A549 treated with ZK216348 at 1 μM for 4 hours (cell line): ENCODE data around the gene PFN4. TPM values are rescaled to one million over a fixed set of nuclear protein-coding genes. Genes with fewer than 3 reads are reported as not detected.

Experiments
- total RNA-seq: library from RNA; stranded (reverse); fragments of 200-300 nt; extraction: Qiagen RNA extraction; gene quantifications from 5 replicates; pipeline ENCODE4 v1.2.3, GENCODE V29; 2022; ENCODE audit warnings: low read depth

PFN4 gene, protein sequence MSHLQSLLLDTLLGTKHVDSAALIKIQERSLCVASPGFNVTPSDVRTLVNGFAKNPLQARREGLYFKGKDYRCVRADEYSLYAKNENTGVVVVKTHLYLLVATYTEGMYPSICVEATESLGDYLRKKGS
- 1.0 to 1.3 TPM (median 1.1 TPM) in 5 replicates for total RNA-seq

DNA sequence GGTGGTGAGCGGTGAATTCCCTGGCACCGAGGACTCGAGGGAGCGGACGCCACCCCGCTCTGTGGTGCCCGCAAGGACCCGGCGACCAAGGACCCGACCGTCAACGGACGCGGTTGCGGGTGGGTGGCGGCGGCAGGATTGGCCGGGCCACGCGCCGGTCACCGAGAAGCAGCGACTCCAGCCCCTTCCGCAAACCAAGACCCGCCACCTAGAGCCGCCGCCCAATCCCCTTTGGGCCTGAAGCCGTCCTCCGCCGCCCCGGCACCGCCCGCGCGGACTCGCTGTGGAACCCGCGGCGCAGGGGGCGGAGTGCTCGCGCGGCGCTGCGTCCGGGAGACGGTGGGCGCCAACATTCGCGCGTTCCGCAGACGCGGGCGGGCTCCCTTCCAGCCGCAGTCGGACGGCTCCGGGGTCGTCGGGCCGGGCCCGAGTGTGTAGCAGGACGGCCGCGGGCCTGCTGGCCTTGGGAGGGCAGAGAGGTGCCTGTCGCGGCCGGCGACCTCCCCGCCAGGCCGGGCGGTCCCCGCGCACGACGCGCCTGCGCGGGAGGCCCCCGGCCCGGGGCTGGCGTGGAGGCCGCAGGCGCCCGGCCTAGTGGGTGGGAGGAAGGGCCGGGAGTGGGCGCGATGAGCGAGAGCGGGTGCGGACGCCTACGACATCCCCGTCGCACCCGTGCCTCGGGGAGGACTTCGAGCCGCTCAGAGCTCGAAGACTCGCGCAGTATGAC, at the start of gene PFN4, which contains the start of gene FAM228B:
Gene PFN4 (minus strand): TSS at position 140 of the 727 bp plus-strand sequence. CDS start 799 bp downstream, outside the sequence.
Gene FAM228B (plus strand): TSS at position 275 of the 727 bp plus-strand sequence. CDS start 893 bp downstream, outside the sequence.

DNA sequence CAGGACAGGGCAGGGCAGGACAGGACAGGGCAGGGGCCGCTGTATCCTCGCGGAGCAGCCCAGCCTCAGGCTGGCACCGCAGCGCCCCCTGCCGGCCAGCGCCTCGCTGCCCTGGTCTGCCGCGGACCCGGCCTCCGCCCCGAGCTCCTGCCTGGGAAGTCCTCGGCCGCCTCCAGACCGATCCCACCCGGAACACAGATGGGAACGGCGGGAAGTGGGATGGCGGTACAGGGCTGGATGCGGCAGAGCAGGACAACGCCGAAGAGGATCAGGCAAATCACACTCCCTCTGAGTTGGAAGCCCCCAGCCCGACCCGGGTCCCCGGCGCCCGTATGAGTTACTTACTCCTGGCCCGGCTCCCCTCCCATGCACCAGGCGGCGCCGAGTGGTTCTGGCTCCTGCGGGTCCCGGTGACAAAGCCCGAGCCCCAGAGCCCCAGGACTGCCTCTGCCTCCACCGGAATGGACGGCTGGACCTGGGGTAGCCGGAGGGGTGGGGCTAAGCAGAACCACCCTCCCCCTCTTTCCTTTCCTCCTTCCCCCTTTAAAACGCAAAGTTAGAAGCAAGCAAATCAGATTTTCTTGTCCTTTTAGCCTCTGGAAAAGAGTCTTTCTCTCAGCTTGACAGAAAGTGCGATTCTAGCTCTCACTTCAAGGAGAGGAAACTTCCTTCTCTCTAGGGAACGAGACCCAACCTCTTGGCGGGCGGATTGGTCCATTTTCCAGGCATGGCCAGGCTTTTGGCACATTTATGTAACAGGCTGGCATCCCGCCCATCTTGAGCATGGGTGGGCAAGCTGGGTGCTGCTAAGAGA, 38.5 kb downstream of the PFN4 start, which contains the start of gene TP53I3:
Gene TP53I3 (minus strand): TSS at position 449 of the 814 bp plus-strand sequence. CDS start 508 bp downstream, outside the sequence.

DNA sequence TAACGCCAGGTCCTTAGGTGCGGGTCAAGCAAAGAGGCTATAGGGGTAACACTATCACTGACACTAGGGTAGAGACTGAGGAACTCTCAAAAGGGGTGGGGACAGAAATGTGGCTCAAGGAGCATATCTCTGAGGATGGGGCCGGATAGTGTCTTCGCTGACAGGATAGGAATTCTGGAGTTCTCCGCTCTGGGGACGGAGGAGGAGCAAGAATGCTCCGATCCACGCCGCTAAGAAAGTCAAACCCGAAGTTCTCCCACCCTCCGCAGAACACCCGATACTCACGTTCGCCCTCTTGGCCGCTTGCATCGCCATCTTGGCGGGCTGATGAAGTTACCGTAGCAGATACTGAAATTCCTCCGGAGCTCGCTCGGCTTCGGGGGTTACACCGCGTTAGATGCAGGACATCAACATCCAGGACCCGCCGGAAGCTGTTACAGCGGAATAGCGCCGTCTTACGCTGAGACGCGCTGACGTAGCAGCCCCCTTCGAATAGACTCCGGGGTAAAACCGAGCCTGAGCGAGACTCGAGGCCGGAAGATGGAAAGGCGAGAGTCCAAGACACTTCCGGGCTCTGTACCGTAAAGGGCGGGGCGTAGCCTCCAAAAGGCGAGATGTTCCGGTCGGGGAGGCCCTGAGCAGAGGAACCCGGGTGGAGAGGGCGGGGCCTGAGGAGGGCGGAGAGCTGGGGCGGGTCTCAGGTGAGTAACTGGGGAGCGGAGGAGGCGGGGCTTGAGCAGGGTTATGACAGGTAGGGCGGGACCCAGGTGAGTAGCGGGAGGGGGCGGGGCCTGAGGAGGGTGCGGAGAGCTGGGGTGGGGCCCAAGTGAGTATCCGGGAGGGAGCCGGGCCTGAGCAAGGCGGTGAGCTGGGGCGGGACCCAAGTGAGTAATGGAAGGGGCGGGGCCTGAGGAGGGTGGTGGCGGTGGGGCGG, 47.0 kb downstream of the PFN4 start, which contains the start of gene SF3B6:
Gene SF3B6 (minus strand): TSS at position 412 of the 934 bp plus-strand sequence. CDS start 97 bp downstream, at position 315.

Other genes with a start within 250 kb of the PFN4 start
- 3.7 to 9.6 TPM (median 6.5 TPM) in 5 replicates for gene ATAD2B, start 196.2 kb downstream of the PFN4 start, total RNA-seq
- 15.6 to 28.9 TPM (median 21.1 TPM) in 5 replicates for gene UBXN2A, start 182.9 kb downstream of the PFN4 start, total RNA-seq
- gene MFSD2B, start 113.2 kb downstream of the PFN4 start, total RNA-seq = 0.15 to 0.63 TPM (median 0.41 TPM) in 5 replicates
- 10.7 to 16.3 TPM (median 13.0 TPM) in 5 replicates for gene WDCP, start 75.9 kb downstream of the PFN4 start, total RNA-seq
- 8.9 to 12.0 TPM (median 11.0 TPM) in 5 replicates for gene FKBP1B, start 73.6 kb downstream of the PFN4 start, total RNA-seq
- 151 to 286 TPM (median 166 TPM) in 5 replicates for gene SF3B6, start 47.0 kb downstream of the PFN4 start, total RNA-seq
- gene TP53I3, start 38.5 kb downstream of the PFN4 start, total RNA-seq = 213 to 261 TPM (median 235 TPM) in 5 replicates
- 1.3 to 3.5 TPM (median 1.9 TPM) in 5 replicates for gene FAM228B, start 135 bp upstream of the PFN4 start, total RNA-seq
- gene FAM228A, start 51.7 kb upstream of the PFN4 start, total RNA-seq = not detected in 5 replicates
- 14.4 to 25.4 TPM (median 21.0 TPM) in 5 replicates for gene ITSN2, start 237.2 kb upstream of the PFN4 start, total RNA-seq